NCI-H345 (cell line): ENCODE data around the gene SLC5A5.
"Not testable (repeated sequence)": the region's sequence is repeated elsewhere in the genome, so short reads cannot be mapped to it uniquely, and the experiment has no call there.

Source experiments
- DNase-seq: peaks from one replicate; lab custom pipeline; 2025; lab: John Stamatoyannopoulos, UW

Gene SLC5A5

GRCh38 chr19:17871032-17871877 is 490 bp upstream of the SLC5A5 start:
- DNase-seq, result no peak

- DNase-seq, result no peak
Measured at GRCh38 chr19:17872251-17873001, 681 bp downstream of the SLC5A5 start.

GRCh38 chr19:17873786-17874757 is 2.3 kb downstream of the SLC5A5 start:
- DNase-seq, result peak; percentile 45

- no peak for DNase-seq
Measured at GRCh38 chr19:17874758-17875135, 3.0 kb downstream of the SLC5A5 start.

- DNase-seq, result no peak
Measured at GRCh38 chr19:17877696-17878095, 6.0 kb downstream of the SLC5A5 start.

- no peak for DNase-seq
Measured at GRCh38 chr19:17879466-17879865, 7.7 kb downstream of the SLC5A5 start.

- no peak for DNase-seq
Measured at GRCh38 chr19:17881701-17882100, 10.0 kb downstream of the SLC5A5 start.

- DNase-seq, result no peak
Measured at GRCh38 chr19:17883627-17884410, 12.1 kb downstream of the SLC5A5 start.

- no peak for DNase-seq
Measured at GRCh38 chr19:17886515-17886914, 14.8 kb downstream of the SLC5A5 start.

GRCh38 chr19:17887221-17887620 is 15.5 kb downstream of the SLC5A5 start:
- DNase-seq, result not testable (repeated sequence)

- no peak for DNase-seq
Measured at GRCh38 chr19:17888260-17888659, 16.5 kb downstream of the SLC5A5 start.

GRCh38 chr19:17889609-17890214 is 18.0 kb downstream of the SLC5A5 start:
- no peak for DNase-seq

GRCh38 chr19:17893766-17894165 is 22.0 kb downstream of the SLC5A5 start:
- DNase-seq, result no peak

- DNase-seq, result no peak
Measured at GRCh38 chr19:17902701-17903100, 31.0 kb downstream of the SLC5A5 start.

- no peak for DNase-seq
Measured at GRCh38 chr19:17908244-17908643, 36.5 kb downstream of the SLC5A5 start.

- DNase-seq, result no peak
Measured at GRCh38 chr19:17909003-17909732, 37.4 kb downstream of the SLC5A5 start.

GRCh38 chr19:17910791-17911360 is 39.1 kb downstream of the SLC5A5 start:
- DNase-seq, result no peak

GRCh38 chr19:17915940-17916593 is 44.3 kb downstream of the SLC5A5 start:
- DNase-seq, result no peak

- DNase-seq, result not testable (repeated sequence)
Measured at GRCh38 chr19:17918151-17918550, 46.4 kb downstream of the SLC5A5 start.
